Smooth muscle cell (in vitro differentiated cells): Measurements from ENCODE around the gene ZBTB7A. TPM values are rescaled to one million over a fixed set of nuclear protein-coding genes. Genes with fewer than 3 reads are reported as not detected.

Experiments
- DNase-seq: peaks from one replicate; lab custom pipeline; 2025; ENCODE audit not compliant: unreplicated experiment; lab: John Stamatoyannopoulos, UW
- H2AFZ ChIP-seq: fragments of 200-600 bp; sonication (generic); 2 replicates; pipeline ENCODE4 v1.6.0; 2016; ENCODE audit warnings: antibody characterized with exemption, low read depth, mild to moderate bottlenecking
- H3F3A ChIP-seq: fragments of 200-600 bp; sonication (generic); 2 replicates; pipeline ENCODE4 v1.6.0; 2017; ENCODE audit warnings: antibody characterized with exemption, low read depth
- H3K27ac ChIP-seq: fragments of 200-600 bp; sonication (generic); 2 replicates; pipeline ENCODE4 v1.5.1; 2016; ENCODE audit warnings: low read depth, mild to moderate bottlenecking
- H3K27me3 ChIP-seq: fragments of 200-600 bp; sonication (generic); 2 replicates; pipeline ENCODE4 v1.6.1; 2016; ENCODE audit warnings: low read depth, mild to moderate bottlenecking
- H3K36me3 ChIP-seq: fragments of 200-600 bp; sonication (generic); 2 replicates; pipeline ENCODE4 v1.5.1; 2016; ENCODE audit warnings: low read depth
- H3K4me1 ChIP-seq: fragments of 200-600 bp; sonication (generic); 2 replicates; pipeline ENCODE4 v1.5.1; 2016; ENCODE audit warnings: low read depth
- H3K4me2 ChIP-seq: fragments of 200-600 bp; sonication (generic); 2 replicates; pipeline ENCODE4 v1.6.0; 2016; ENCODE audit warnings: mild to moderate bottlenecking
- H3K4me3 ChIP-seq: fragments of 200-600 bp; sonication (generic); 2 replicates; pipeline ENCODE4 v1.5.1; 2016; ENCODE audit warnings: mild to moderate bottlenecking
- H3K79me2 ChIP-seq: fragments of 200-600 bp; sonication (generic); 2 replicates; pipeline ENCODE4 v1.6.0; 2016; ENCODE audit warnings: low read depth, mild to moderate bottlenecking
- H3K9ac ChIP-seq: fragments of 200-600 bp; sonication (generic); 2 replicates; pipeline ENCODE4 v1.6.0; 2016; ENCODE audit warnings: low read depth
- H3K9me3 ChIP-seq: fragments of 200-600 bp; sonication (generic); replicated peaks from 2 replicates; pipeline ENCODE4 v1.5.1; 2016; ENCODE audit warnings: low read depth
- H4K20me1 ChIP-seq: fragments of 200-600 bp; sonication (generic); 2 replicates; pipeline ENCODE4 v1.6.0; 2016; ENCODE audit warnings: low read depth
- CTCF ChIP-seq: fragments of 200-600 bp; sonication (generic); IDR thresholded peaks from 2 replicates; pipeline ENCODE4 v1.5.1; 2017; ENCODE audit warnings: borderline replicate concordance, mild to moderate bottlenecking, antibody characterized with exemption; ENCODE audit not compliant: insufficient read depth, poor library complexity, severe bottlenecking
- WGBS: methylation state at CpG from one replicate; pipeline ENCODE4 v1.1.7; 2016; ENCODE audit warnings: low lambda C conversion rate; 5-methylcytosine and 5-hydroxymethylcytosine counted together
- polyA plus RNA-seq: library from polyadenylated mRNA; unstranded; fragments of >200 nt; fragmentation: Nextera tagmentation; extraction: Ambion mirVana; gene quantifications from 2 replicates; pipeline ENCODE4 v1.2.1, GENCODE V29; 2016
- total RNA-seq: library from RNA; depleted of rRNA; stranded (reverse); fragments of >200 nt; gene quantifications from 2 replicates; pipeline ENCODE4 v1.2.3, GENCODE V29; 2014

ZBTB7A gene
- total and polyA plus RNA-seq, 2 experiments from 2014 or later, result 13.3 to 36.0 TPM

- H3K4me3 ChIP-seq, result no peak overlapping the region
- H4K20me1 ChIP-seq, result peaks cover 72% of the 10 kb centered on the region
- H3K4me2 ChIP-seq, result no peak overlapping the region
- H3K27me3 ChIP-seq, result no peaks in the 10 kb centered on the region
- H3F3A ChIP-seq, result no peaks in the 10 kb centered on the region
- H3K9ac ChIP-seq, result no peak overlapping the region
- no peaks in the 10 kb centered on the region for H3K36me3 ChIP-seq
- no peak overlapping the region for H3K27ac ChIP-seq
- peaks cover 47% of the 10 kb centered on the region for H3K79me2 ChIP-seq
- DNase-seq, result no peak
- WGBS, result 83% methylated on average over 14 of the region's 14 CpGs
- no peak for TF ChIP-seq CTCF
- H3K4me1 ChIP-seq, result peaks cover 15% of the 10 kb centered on the region
- no peak overlapping the region for H2AFZ ChIP-seq
- no peaks in the 10 kb centered on the region for H3K9me3 ChIP-seq
Observed at GRCh38 chr19:4010808-4011110, 55.9 kb downstream of the ZBTB7A start.

- no peak overlapping the region for H3K9ac ChIP-seq
Observed at GRCh38 chr19:4009990-4010807, 56.5 kb downstream of the ZBTB7A start.

GRCh38 chr19:4007836-4008539, 58.7 kb downstream of the ZBTB7A start:
- WGBS, result 2% methylated on average over 31 of the region's 55 CpGs
- DNase-seq, result no peak
- H3K36me3 ChIP-seq, result no peaks in the 10 kb centered on the region
- peak overlapping the region; percentile 100 for H3K4me2 ChIP-seq
- H3F3A ChIP-seq, result no peaks in the 10 kb centered on the region
- no peaks in the 10 kb centered on the region for H3K27me3 ChIP-seq
- peaks cover 15% of the 10 kb centered on the region for H3K4me1 ChIP-seq
- H4K20me1 ChIP-seq, result peaks cover 46% of the 10 kb centered on the region
- peak overlapping the region; percentile 84 for H3K4me3 ChIP-seq
- H3K9me3 ChIP-seq, result no peaks in the 10 kb centered on the region
- TF ChIP-seq CTCF, result no peak
- H2AFZ ChIP-seq, result peak overlapping the region; percentile 55
- peak overlapping the region; percentile 78 for H3K9ac ChIP-seq
- H3K79me2 ChIP-seq, result peaks cover 39% of the 10 kb centered on the region
- H3K27ac ChIP-seq, result no peak overlapping the region

More at GRCh38 chr19:4009990-4010807, 56.5 kb downstream of the ZBTB7A start:
- Histone ChIP-seq H3K9me3 (no peaks in the 10 kb centered on the region), H3K4me1 (peaks cover 15% of the 10 kb centered on the region), H3K36me3 (no peaks in the 10 kb centered on the region), H3K27me3 (no peaks in the 10 kb centered on the region), H3F3A (no peaks in the 10 kb centered on the region), H3K79me2 (peaks cover 44% of the 10 kb centered on the region), H3K27ac (no peak overlapping the region), H2AFZ (no peak overlapping the region), H3K4me3 (no peak overlapping the region), H4K20me1 (peaks cover 66% of the 10 kb centered on the region), H3K4me2 (no peak overlapping the region)
- 84% methylated on average over 24 of the region's 24 CpGs for WGBS
- no peak for DNase-seq
- no peak for TF ChIP-seq CTCF
